ENCODE results near the gene LRRN2.
"Not testable (repeated sequence)": the region's sequence is repeated elsewhere in the genome, so short reads cannot be mapped to it uniquely, and the experiment has no call there.

Gene LRRN2

DNA sequence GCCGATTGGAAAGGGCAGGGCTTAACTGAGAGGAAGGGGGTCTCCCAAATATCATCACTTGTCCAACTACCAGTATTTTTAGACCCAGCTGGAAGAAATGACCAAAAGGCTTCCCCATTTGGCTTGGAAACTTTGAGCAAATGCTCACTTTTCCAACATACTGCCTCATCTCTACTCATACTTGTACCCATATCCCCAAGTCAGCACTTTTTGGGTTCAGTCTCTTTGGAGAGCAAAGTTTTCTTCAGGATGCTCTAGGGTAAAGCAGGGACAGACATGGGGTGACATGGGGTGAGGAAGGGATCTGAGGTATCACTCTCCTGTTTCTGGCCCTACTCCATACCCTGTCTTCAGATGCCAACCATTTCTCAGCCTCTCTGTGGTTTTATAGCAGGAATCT lies 27.2 kb downstream of the LRRN2 start:
- FAIRE-seq: no peak

GRCh38 chr1:204653590-204654340 lies 31.8 kb downstream of the LRRN2 start:
- no peak for FAIRE-seq

- FAIRE-seq: no peak
Observed at GRCh38 chr1:204652497-204652896, 33.0 kb downstream of the LRRN2 start.

GRCh38 chr1:204651843-204652421 lies 33.6 kb downstream of the LRRN2 start:
- FAIRE-seq: no peak

- no peak for FAIRE-seq
Observed at GRCh38 chr1:204650911-204651570, 34.5 kb downstream of the LRRN2 start.

- no peak for FAIRE-seq
Observed at GRCh38 chr1:204649721-204650521, 35.6 kb downstream of the LRRN2 start.

GRCh38 chr1:204648576-204648975 lies 37.0 kb downstream of the LRRN2 start:
- no peak for FAIRE-seq

- FAIRE-seq: no peak
Observed at GRCh38 chr1:204647805-204648153, 37.8 kb downstream of the LRRN2 start.

DNA sequence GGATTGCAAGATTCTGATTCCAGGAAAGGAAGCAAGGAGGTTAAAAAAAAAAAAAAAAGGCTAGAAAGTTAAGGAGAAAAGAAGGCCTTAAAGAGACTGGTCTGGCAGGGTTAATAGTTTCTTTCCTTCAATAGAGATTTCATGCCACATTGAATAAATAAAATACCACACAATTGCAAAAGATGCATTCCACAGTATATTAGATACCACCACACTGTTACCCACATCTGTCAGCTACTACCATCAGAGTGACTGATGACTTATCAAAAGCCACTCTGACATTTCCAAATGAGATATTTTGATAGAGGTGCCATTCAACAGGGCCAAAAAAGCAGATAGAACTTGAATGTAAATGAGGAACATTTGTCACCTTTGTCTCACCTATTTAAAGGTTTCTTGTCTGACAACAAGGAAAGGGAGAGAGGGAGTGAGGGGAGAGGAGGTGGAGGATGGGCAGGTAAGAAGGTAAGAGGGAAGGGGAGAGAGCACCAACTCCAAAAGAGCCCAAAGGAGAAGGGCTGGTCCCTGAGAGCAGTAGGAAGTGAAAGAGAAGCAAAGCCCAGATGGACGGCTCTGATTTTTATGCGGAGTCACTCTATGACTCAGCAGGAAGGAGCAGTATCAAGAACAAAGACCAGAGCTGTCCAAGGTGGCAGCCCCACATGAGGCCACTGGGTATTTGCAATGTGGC lies 38.3 kb downstream of the LRRN2 start:
- FAIRE-seq: no peak

DNA sequence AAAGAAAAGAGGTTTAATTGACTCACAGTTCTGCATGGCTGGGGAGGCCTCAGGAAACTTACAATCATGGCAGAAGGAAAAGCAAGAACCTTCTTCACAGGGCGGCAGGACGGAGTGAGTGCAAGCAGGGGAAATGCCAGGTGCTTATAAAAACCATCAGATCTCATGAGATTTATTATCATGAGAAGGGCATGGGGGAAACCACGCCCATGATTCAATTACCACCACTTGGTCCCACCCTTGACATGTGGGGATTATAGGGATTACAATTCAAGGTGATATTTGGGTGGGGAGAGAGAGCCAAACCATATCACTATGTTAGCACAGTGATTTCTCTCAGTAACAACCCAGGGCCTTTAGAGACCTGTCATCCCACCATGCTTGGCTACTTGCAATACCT lies 39.9 kb downstream of the LRRN2 start:
- FAIRE-seq: no peak

GRCh38 chr1:204645251-204645650 lies 40.3 kb downstream of the LRRN2 start:
- FAIRE-seq: no peak

GRCh38 chr1:204643503-204643902 lies 42.0 kb downstream of the LRRN2 start:
- FAIRE-seq: no peak

DNA sequence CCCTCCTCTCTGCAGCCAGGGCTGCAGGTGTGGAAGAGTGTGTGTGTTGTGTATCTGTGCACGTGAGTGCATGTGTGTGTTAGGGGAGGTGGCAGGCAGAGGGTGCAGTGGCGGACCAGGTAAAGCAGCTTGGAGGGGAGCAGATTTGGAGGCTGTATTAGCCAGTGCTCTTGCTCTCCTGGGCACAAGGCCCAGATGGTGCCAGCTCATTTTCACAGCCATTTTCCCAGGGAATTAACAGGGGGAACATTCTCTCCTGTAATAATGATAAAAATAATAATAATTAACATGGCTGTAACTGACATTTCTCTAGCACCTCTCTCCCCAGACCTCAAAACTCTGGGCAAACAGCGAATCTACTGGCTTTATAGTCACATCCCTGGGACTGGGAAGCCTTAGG lies 43.6 kb downstream of the LRRN2 start:
- no peak for FAIRE-seq

DNA sequence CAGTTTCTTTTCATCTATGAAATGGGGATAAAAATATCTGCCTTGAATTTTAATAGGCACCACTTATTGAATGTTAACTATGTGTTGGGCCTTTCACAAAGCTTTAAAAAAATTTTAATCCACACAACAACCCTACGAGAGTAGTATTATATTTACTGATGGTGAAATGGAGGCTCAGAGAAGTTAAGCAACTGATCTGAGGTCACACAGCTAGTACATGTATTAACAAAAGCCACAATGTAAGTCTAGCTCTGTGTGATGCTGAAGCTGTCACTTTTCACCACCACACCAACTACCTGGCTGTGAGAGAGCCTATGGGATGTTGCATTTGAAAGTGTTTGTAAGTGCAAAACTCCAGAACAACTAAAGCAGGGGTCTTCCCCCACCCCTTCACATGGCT lies 44.1 kb downstream of the LRRN2 start:
- FAIRE-seq: no peak

DNA sequence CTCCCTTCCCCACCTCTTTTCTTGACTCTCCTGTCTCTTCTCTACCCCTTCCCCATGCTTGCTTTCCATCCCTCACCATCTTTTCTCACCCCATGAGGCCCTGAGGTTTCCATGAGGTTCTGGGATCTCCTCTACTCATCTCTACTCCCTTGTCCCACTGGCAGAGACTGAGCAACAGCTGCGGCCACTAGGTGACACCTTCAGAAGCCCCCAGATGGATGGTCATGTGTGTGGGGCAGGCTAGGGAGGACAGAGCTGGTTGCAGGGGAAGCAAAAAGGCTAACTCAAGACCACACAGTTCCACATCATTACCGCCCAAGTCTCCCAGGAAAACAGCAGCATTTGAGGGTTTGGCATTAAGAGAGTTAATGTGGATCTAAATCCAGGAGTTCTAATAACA lies 45.0 kb downstream of the LRRN2 start:
- no peak for FAIRE-seq

DNA sequence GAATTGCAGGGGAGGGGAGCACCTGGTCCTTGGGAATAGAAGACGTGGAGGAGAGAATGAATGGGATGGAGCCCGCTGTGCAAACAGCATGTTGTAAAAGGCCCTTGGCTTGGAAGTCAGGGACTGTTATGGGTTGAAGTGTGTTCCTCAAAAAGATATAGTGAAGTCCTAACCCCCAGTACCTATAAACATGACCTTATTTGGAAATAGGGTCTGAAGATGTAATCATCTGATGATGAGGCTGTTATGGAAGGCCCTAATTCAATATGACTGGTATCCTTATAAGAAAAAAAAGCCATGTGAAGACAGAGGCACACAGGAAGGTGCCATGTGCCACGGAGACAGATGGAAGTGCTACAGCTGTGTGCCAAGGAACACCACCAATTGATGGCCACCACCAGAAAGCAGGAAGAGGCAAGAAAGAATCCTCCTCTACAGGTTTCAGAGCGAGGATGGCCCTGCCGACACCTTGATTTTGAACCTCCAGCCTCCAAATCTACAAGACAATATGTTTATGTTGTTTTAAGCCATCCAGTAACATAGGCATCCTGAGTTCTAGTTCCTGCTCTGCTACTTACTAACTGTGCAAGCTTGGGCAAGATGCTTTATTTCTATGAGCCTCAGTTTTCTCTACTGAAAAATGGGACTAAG lies 51.2 kb downstream of the LRRN2 start:
- no peak for FAIRE-seq

DNA sequence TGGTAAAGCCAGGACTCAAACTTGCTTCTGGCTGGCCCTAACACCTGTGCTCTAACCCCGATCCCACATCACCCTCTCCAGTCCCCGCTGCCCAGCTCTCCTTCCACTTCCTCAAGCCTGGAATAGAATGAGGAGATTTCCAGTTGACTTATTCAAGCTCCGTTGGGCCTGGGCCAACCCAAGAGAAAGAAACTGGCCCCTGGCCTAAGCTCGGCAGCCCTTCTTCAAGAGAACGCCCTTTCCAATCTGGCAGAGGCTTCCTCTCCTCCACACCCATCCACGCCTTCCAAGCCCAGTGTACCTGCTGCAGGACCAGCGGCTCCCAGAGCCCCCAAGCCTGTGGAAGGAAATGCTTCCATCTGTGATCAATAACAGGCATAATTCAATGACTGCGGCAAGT lies 51.9 kb downstream of the LRRN2 start:
- no peak for FAIRE-seq

DNA sequence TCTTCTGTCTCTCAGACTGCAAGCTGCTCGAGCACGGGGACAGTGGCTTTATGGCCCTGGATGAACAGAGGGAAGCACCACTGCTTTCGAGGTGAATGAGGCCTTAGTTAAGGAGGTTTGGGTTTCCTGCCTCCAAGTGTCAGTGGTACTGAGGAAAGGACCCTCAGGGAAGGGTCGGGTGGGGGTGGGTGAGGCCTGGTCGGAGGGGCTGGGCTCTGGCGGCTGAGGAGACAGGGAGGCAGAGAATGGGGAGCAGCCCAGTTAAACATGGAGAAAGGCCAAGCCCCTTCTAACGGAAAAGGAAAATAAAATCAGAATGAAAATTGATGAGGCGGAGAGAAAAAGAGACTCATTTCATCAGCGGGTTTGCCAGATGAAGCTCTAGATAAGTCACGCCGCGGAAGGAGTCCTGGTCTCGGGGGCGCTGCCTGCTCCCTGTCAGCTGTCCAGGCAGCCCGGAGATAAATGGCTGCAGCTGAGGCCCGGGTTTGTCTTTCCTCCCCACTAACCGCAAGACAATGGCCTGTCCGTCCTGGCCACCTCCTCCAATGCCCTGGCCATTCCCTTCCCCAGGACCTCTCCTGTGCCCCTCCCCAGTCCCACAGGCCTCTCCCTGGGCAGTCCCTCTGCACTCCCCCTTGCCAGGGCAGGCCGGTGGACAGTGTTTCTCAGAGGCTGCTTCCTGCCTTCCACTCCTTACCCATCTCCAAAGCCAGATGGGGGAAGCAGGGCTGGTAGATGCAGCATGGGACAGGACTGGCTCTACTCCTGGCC lies 55.2 kb downstream of the LRRN2 start:
- FAIRE-seq: no peak

DNA sequence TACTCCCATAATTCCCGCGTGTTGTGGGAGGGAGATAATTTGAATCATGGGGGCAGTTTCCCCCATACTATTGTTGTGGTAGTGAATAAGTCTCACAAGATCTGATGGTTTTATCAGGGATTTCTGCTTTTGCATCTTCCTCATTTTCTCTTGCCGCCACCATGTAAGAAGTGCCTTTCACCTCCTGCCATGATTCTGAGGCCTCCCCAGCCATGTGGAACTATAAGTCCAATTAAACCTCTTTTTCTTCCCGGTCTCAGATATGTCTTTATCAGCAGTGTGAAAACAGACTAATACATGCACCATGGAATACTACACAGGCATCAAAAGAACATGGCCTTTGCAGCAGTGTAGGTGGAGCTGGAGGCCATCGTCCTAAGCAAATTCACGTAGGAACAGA lies 56.1 kb downstream of the LRRN2 start:
- not testable (repeated sequence) for FAIRE-seq

DNA sequence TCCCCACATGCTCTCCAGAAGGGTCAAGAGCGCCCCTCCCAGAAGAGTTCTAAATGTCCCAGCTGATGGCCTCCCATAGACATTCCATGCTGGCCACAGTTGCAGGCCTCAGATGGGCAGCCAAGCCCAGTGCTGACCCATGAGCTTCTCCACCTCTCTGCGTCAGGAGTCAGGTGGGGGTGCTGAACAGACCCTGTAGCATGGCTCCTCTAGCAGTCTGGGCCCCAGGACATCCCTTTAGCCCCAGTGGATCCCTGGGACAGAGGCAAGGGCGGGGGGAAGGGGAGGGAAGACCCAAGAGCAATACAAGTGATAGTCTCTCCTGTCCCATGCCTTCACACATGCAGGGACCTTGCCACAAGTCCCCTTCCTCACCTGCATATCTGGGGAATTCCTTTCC lies 56.7 kb downstream of the LRRN2 start:
- no peak for FAIRE-seq

DNA sequence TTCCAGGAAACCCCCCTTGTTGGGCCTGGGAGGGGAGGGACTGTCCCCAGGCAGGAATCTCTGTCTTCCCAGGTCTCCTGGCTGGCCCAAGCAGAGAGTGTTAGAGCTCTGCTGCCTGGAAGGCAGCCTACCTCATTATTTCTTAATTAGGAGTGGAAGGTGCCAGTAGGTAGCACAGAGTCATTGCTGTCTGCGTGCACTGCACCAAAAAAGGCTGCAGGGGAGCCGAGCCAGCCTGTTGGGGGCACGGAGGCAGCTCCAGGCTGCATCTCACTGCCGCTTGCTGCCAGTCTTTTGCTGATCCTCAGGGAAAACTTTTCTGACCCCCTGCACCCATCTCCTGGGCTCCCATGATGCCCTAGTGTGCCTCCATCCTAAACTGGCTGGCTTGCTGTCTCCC lies 58.1 kb downstream of the LRRN2 start:
- no peak for FAIRE-seq

DNA sequence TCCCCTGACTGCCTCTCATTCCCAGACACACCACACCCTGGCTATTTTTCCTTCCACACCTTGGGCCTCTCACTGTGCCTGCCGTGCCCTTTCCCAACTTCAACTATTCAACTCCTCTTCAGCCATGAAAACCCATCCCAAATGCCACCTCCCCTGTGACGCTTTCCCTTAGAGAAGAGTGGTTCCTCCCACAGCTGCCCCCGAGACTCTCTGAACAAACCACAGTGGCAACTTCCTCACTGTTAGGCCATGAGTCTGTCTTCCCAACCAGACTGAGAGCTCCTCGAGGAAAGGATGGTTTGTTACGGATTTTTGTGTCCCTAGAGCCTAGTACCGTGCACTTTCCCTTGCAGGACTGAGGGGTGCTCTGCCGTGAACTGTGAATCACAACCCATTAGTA lies 59.2 kb downstream of the LRRN2 start:
- FAIRE-seq: no peak

Measured in islet of Langerhans (tissue), 1 donor.